GM19395 (cell line): Measurements from ENCODE around the gene SPP2.
A peak's percentile ranks its signal among the peaks of the same experiment; 100 is the strongest.

Experiments
- ATAC-seq: cut with Tn5 transposase; IDR thresholded peaks from one replicate; pipeline ENCODE4 v1.9.1; 2021; ENCODE audit warnings: mild to moderate bottlenecking, moderate library complexity; ENCODE audit not compliant: unreplicated experiment

Gene SPP2

GRCh38 chr2:234091432-234091879 lies 41.0 kb downstream of the SPP2 start:
- no peak for ATAC-seq

- ATAC-seq, result no peak
Observed at GRCh38 chr2:234091883-234092282, 41.4 kb downstream of the SPP2 start.

GRCh38 chr2:234092344-234092743 lies 41.8 kb downstream of the SPP2 start:
- no peak for ATAC-seq

- no peak for ATAC-seq
Observed at GRCh38 chr2:234095301-234095700, 44.8 kb downstream of the SPP2 start.

- no peak for ATAC-seq
Observed at GRCh38 chr2:234096164-234096563, 45.7 kb downstream of the SPP2 start.

GRCh38 chr2:234098681-234099080 lies 48.2 kb downstream of the SPP2 start:
- peak; percentile 76 for ATAC-seq

GRCh38 chr2:234099266-234099665 lies 48.8 kb downstream of the SPP2 start:
- ATAC-seq, result no peak

- no peak for ATAC-seq
Observed at GRCh38 chr2:234100686-234101085, 50.2 kb downstream of the SPP2 start.

GRCh38 chr2:234102112-234102511 lies 51.6 kb downstream of the SPP2 start:
- no peak for ATAC-seq

- no peak for ATAC-seq
Observed at GRCh38 chr2:234107861-234108260, 57.4 kb downstream of the SPP2 start.

- no peak for ATAC-seq
Observed at GRCh38 chr2:234109321-234109720, 58.8 kb downstream of the SPP2 start.

GRCh38 chr2:234110219-234110618 lies 59.7 kb downstream of the SPP2 start:
- no peak for ATAC-seq

GRCh38 chr2:234111523-234111922 lies 61.0 kb downstream of the SPP2 start:
- ATAC-seq, result no peak

- ATAC-seq, result no peak
Observed at GRCh38 chr2:234116010-234116409, 65.5 kb downstream of the SPP2 start.

GRCh38 chr2:234121999-234122398 lies 71.5 kb downstream of the SPP2 start:
- no peak for ATAC-seq

GRCh38 chr2:234125451-234126145 lies 75.1 kb downstream of the SPP2 start:
- no peak for ATAC-seq

- ATAC-seq, result no peak
Observed at GRCh38 chr2:234126146-234126470, 75.6 kb downstream of the SPP2 start.
